Endodermal cell (in vitro differentiated cells): ENCODE results near the gene INHBB. TPM values are rescaled to one million over a fixed set of nuclear protein-coding genes. Genes with fewer than 3 reads are reported as not detected.
"Not testable (repeated sequence)": the region's sequence is repeated elsewhere in the genome, so short reads cannot be mapped to it uniquely, and the experiment has no call there.

Experiments
- DNase-seq: peaks from one replicate; pipeline ENCODE4 v3.0.0-alpha.2; 2017
- H3K27ac ChIP-seq: 2 replicates; pipeline ENCODE4 v1.5.1; 2013; ENCODE audit warnings: mild to moderate bottlenecking, low read depth, low read length, moderate library complexity
- H3K27me3 ChIP-seq: 2 replicates; pipeline ENCODE4 v1.6.1; 2013; ENCODE audit warnings: mild to moderate bottlenecking, low read length, moderate library complexity; ENCODE audit not compliant: insufficient read depth, control insufficient read depth, poor library complexity, severe bottlenecking
- H3K36me3 ChIP-seq: 2 replicates; pipeline ENCODE4 v1.7.0; 2013; ENCODE audit warnings: mild to moderate bottlenecking, low read length, moderate library complexity; ENCODE audit not compliant: control insufficient read depth, insufficient read depth
- H3K4me1 ChIP-seq: one replicate; pipeline ENCODE4 v1.7.0; 2013; ENCODE audit warnings: low read length; ENCODE audit not compliant: control insufficient read depth, insufficient read depth
- H3K4me3 ChIP-seq: 2 replicates; pipeline ENCODE4 v1.5.1; 2013; ENCODE audit warnings: mild to moderate bottlenecking, low read length, moderate library complexity
- H3K9ac ChIP-seq: 2 replicates; pipeline ENCODE4 v1.6.1; 2013; ENCODE audit warnings: mild to moderate bottlenecking, low read length, moderate library complexity; ENCODE audit not compliant: poor library complexity, severe bottlenecking; ENCODE audit errors: extremely low read depth
- H3K9me3 ChIP-seq: 2 replicates; pipeline ENCODE4 v1.6.1; 2013; ENCODE audit warnings: mild to moderate bottlenecking, low read length, moderate library complexity; ENCODE audit not compliant: control insufficient read depth
- H3K27ac Mint-ChIP-seq: 2 replicates; pipeline ENCODE4 v1.8.0; 2020; ENCODE audit warnings: mixed read lengths
- H3K27me3 Mint-ChIP-seq: 2 replicates; pipeline ENCODE4 v1.8.0; 2021; ENCODE audit warnings: mild to moderate bottlenecking, mixed read lengths; ENCODE audit not compliant: insufficient read depth
- H3K36me3 Mint-ChIP-seq: 2 replicates; pipeline ENCODE4 v1.8.0; 2020; ENCODE audit warnings: low read depth, mixed read lengths
- H3K4me1 Mint-ChIP-seq: 2 replicates; pipeline ENCODE4 v1.8.0; 2020; ENCODE audit warnings: mixed read lengths
- H3K4me3 Mint-ChIP-seq: 2 replicates; pipeline ENCODE4 v1.8.0; 2020; ENCODE audit warnings: mild to moderate bottlenecking, moderate library complexity, mixed read lengths
- H3K9me3 Mint-ChIP-seq: 2 replicates; pipeline ENCODE4 v1.8.0; 2020; ENCODE audit warnings: mild to moderate bottlenecking, mixed read lengths
- WGBS, 2 experiments: methylation state at CpG; one replicate each; pipeline versions ENCODE4 v1.1.5 to v1.1.7; 2013; ENCODE audit warnings: missing lambda C conversion rate in 2 of 2, mixed read lengths in 1 of 2; ENCODE audit not compliant: insufficient coverage in 1 of 2, insufficient read length in 1 of 2; 5-methylcytosine and 5-hydroxymethylcytosine counted together
- total RNA-seq, 2 donors: library from RNA; stranded (reverse); fragmentation: NEBNext Ultra II Directional in 1 of 2; extraction: Animal tissue kit (Norgen Biotek cat#: 25700) in 1 of 2; gene quantifications; 2 replicates in 1 of 2; 3 replicates in 1 of 2; pipeline ENCODE4 v1.2.1, GENCODE V29; 2021
- TF ChIP-seq, protein P1 (sequence below): fragments of 200-600 bp; sonication (generic); conservative IDR thresholded peaks from 2 replicates; pipeline ENCODE4 v1.5.0; 2021; ENCODE audit warnings: antibody characterized with exemption, mild to moderate bottlenecking

Gene INHBB
- total RNA-seq, 2 donors from 2014 or later, result not detected

DNA sequence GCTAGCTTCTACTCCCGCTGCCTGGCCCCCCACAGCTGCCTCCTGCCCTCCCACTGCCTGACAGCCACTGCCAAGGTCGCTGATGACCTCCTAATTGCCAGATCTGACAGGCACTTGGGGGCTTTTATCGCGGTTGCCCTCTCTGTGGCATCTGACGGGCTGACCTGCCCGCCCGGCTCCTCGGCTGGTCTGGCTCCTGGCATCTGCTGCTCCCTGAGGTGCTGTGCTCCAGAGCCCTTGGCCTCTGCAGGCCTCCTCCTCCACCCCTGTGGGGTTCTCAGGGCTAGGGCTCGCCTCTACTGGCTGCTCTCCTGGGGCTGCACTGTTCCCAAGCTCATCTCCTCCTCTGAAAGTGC is 43.1 kb downstream of the INHBB start:
- H3K4me3 Mint-ChIP-seq, result no peak overlapping the region
- H3K36me3 Mint-ChIP-seq, result no peaks in the 10 kb centered on the region
- H3K27ac Mint-ChIP-seq, result no peak overlapping the region
- Histone ChIP-seq H3K36me3 (no peaks in the 10 kb centered on the region), H3K9ac (no peak overlapping the region), H3K9me3 (no peaks in the 10 kb centered on the region), H3K4me3 (no peak overlapping the region), H3K27ac (no peak overlapping the region), H3K27me3 (peaks cover 11% of the 10 kb centered on the region), H3K4me1 (no peaks in the 10 kb centered on the region)
- no peaks in the 10 kb centered on the region for H3K9me3 Mint-ChIP-seq
- peaks cover 10% of the 10 kb centered on the region for H3K27me3 Mint-ChIP-seq
- WGBS, 2 experiments, result 85 to 91% methylated on average over 6 to 9 of the region's 9 CpGs
- TF ChIP-seq, protein P1, sequence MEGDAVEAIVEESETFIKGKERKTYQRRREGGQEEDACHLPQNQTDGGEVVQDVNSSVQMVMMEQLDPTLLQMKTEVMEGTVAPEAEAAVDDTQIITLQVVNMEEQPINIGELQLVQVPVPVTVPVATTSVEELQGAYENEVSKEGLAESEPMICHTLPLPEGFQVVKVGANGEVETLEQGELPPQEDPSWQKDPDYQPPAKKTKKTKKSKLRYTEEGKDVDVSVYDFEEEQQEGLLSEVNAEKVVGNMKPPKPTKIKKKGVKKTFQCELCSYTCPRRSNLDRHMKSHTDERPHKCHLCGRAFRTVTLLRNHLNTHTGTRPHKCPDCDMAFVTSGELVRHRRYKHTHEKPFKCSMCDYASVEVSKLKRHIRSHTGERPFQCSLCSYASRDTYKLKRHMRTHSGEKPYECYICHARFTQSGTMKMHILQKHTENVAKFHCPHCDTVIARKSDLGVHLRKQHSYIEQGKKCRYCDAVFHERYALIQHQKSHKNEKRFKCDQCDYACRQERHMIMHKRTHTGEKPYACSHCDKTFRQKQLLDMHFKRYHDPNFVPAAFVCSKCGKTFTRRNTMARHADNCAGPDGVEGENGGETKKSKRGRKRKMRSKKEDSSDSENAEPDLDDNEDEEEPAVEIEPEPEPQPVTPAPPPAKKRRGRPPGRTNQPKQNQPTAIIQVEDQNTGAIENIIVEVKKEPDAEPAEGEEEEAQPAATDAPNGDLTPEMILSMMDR, result no peak
- peak; percentile 41 for DNase-seq
- peaks cover 5% of the 10 kb centered on the region for H3K4me1 Mint-ChIP-seq

- H3K27me3 Mint-ChIP-seq, result peaks cover 11% of the 10 kb centered on the region
- WGBS, 2 experiments, result 84 to 88% methylated on average over 9 to 11 of the region's 11 CpGs
- H3K9me3 Mint-ChIP-seq, result no peaks in the 10 kb centered on the region
- no peak overlapping the region for H3K4me3 Mint-ChIP-seq
- H3K36me3 ChIP-seq, result no peaks in the 10 kb centered on the region
- TF ChIP-seq, protein P1, result no peak
- H3K9me3 ChIP-seq, result no peaks in the 10 kb centered on the region
- H3K36me3 Mint-ChIP-seq, result no peaks in the 10 kb centered on the region
- no peak overlapping the region for H3K27ac Mint-ChIP-seq
- H3K4me3 ChIP-seq, result no peak overlapping the region
- DNase-seq, result peak; percentile 34
- no peak overlapping the region for H3K9ac ChIP-seq
- H3K4me1 ChIP-seq, result no peaks in the 10 kb centered on the region
- peaks cover 11% of the 10 kb centered on the region for H3K27me3 ChIP-seq
- H3K4me1 Mint-ChIP-seq, result peaks cover 2% of the 10 kb centered on the region
- no peak overlapping the region for H3K27ac ChIP-seq
Observed at GRCh38 chr2:120390381-120391055, 44.6 kb downstream of the INHBB start.

DNA sequence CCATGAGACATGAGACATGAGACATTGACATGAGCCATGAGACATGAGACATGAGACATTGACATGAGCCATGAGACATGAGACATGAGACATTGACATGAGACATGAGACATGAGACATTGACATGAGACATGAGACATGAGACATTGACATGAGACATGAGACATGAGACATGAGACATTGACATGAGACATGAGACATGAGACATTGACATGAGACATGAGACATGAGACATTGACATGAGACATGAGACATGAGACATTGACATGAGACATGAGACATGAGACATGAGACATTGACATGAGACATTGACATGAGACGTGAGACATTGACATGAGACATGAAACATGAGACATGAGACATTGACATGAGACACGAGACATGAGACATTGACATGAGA is 45.4 kb downstream of the INHBB start:
- not testable (repeated sequence) for DNase-seq, H3K9me3 Mint-ChIP-seq, H3K27ac Mint-ChIP-seq, H3K36me3 Mint-ChIP-seq, H3K36me3 ChIP-seq, H3K4me3 ChIP-seq, H3K9me3 ChIP-seq, H3K4me1 ChIP-seq, H3K9ac ChIP-seq, H3K4me3 Mint-ChIP-seq, H3K4me1 Mint-ChIP-seq, H3K27ac ChIP-seq
- H3K27me3 ChIP-seq, result peaks cover 11% of the 10 kb centered on the region
- H3K27me3 Mint-ChIP-seq, result peaks cover 11% of the 10 kb centered on the region
- 65 to 69% methylated on average over 2 of the region's 2 CpGs for WGBS, 2 experiments
